Trophoblast cell (in vitro differentiated cells and primary cell): ENCODE data around the gene BICD2.

Experiments
- DNase-seq, 2 donors: peaks; one replicate each; pipeline ENCODE4 v3.0.0-alpha.2; 2016
- H2AFZ ChIP-seq: 2 replicates; pipeline ENCODE4 v1.6.1; 2013; ENCODE audit warnings: low read length, moderate library complexity, mild to moderate bottlenecking; ENCODE audit not compliant: insufficient read depth, poor library complexity
- H2AK5ac ChIP-seq: 2 replicates; pipeline ENCODE4 v1.6.1; 2013; ENCODE audit warnings: mild to moderate bottlenecking, low read length
- H2BK120ac ChIP-seq: 2 replicates; pipeline ENCODE4 v1.6.1; 2013; ENCODE audit warnings: low read length, mild to moderate bottlenecking, moderate library complexity; ENCODE audit not compliant: insufficient read depth, poor library complexity
- H2BK12ac ChIP-seq: 2 replicates; pipeline ENCODE4 v1.6.1; 2013; ENCODE audit warnings: mild to moderate bottlenecking, low read length, moderate library complexity
- H2BK5ac ChIP-seq: 2 replicates; pipeline ENCODE4 v1.6.1; 2013; ENCODE audit warnings: low read length, low read depth, moderate library complexity, mild to moderate bottlenecking; ENCODE audit not compliant: poor library complexity
- H3K14ac ChIP-seq: 2 replicates; pipeline ENCODE4 v1.6.1; 2013; ENCODE audit warnings: mild to moderate bottlenecking, low read length
- H3K18ac ChIP-seq: 2 replicates; pipeline ENCODE4 v1.6.1; 2013; ENCODE audit warnings: mild to moderate bottlenecking, low read length
- H3K23ac ChIP-seq: 2 replicates; pipeline ENCODE4 v1.6.1; 2013; ENCODE audit warnings: low read length
- H3K27ac ChIP-seq: 2 replicates; pipeline ENCODE4 v1.5.1; 2013; ENCODE audit warnings: low read depth, mild to moderate bottlenecking, inconsistent platforms, low read length, moderate library complexity
- H3K27me3 ChIP-seq: 2 replicates; pipeline ENCODE4 v1.6.1; 2013; ENCODE audit warnings: inconsistent platforms, mild to moderate bottlenecking, low read length, moderate library complexity; ENCODE audit not compliant: insufficient read depth
- H3K36me3 ChIP-seq, 2 experiments: 1 replicate in 1 of 2; 2 replicates in 1 of 2; pipeline ENCODE4 v1.6.1; 2013; ENCODE audit warnings: low read length in 2 of 2, mild to moderate bottlenecking in 2 of 2, moderate library complexity in 1 of 2; ENCODE audit not compliant: insufficient read depth in 2 of 2, control insufficient read depth in 1 of 2
- H3K4ac ChIP-seq: 2 replicates; pipeline ENCODE4 v1.6.1; 2013; ENCODE audit warnings: low read depth, mild to moderate bottlenecking, low read length, moderate library complexity
- H3K4me1 ChIP-seq, 2 experiments: 1 replicate in 1 of 2; 2 replicates in 1 of 2; pipeline ENCODE4 v1.6.1; 2013; ENCODE audit warnings: low read length in 2 of 2, mild to moderate bottlenecking in 2 of 2, moderate library complexity in 1 of 2; ENCODE audit not compliant: insufficient read depth in 2 of 2, control insufficient read depth in 1 of 2
- H3K4me2 ChIP-seq: 2 replicates; pipeline ENCODE4 v1.6.1; 2013; ENCODE audit warnings: inconsistent platforms, mild to moderate bottlenecking, low read length, moderate library complexity
- H3K4me3 ChIP-seq: 2 replicates; pipeline ENCODE4 v1.5.1; 2013; ENCODE audit warnings: mild to moderate bottlenecking, low read depth, low read length, inconsistent platforms
- H3K79me1 ChIP-seq: one replicate; pipeline ENCODE4 v1.6.1; 2013; ENCODE audit warnings: low read length
- H3K79me2 ChIP-seq: 2 replicates; pipeline ENCODE4 v1.6.1; 2013; ENCODE audit warnings: low read length, mild to moderate bottlenecking; ENCODE audit not compliant: control insufficient read depth, insufficient read depth, poor library complexity
- H3K9ac ChIP-seq: 2 replicates; pipeline ENCODE4 v1.6.1; 2013; ENCODE audit warnings: mild to moderate bottlenecking, low read length
- H3K9me3 ChIP-seq: 2 replicates; pipeline ENCODE4 v1.6.1; 2013; ENCODE audit warnings: low read depth, mild to moderate bottlenecking, control low read depth, inconsistent platforms, low read length; ENCODE audit not compliant: insufficient read depth
- H4K12ac ChIP-seq: 2 replicates; pipeline ENCODE4 v1.6.1; 2013; ENCODE audit warnings: low read depth, mild to moderate bottlenecking, low read length, moderate library complexity
- H4K8ac ChIP-seq: 2 replicates; pipeline ENCODE4 v1.6.1; 2013; ENCODE audit warnings: low read depth, mild to moderate bottlenecking, low read length, moderate library complexity
- H4K91ac ChIP-seq: one replicate; pipeline ENCODE4 v1.6.1; 2013; ENCODE audit warnings: low read depth, mild to moderate bottlenecking, low read length, moderate library complexity
- WGBS: extraction: QIAGEN DNeasy Blood & Tissue Kit; methylation state at CpG from one replicate; pipeline ENCODE4 v1.1.7; 2013; ENCODE audit warnings: missing lambda C conversion rate; ENCODE audit not compliant: insufficient read length, insufficient coverage; ENCODE audit errors: extremely low coverage; 5-methylcytosine and 5-hydroxymethylcytosine counted together

Gene BICD2

GRCh38 chr9:92661743-92662142 lies 102.9 kb downstream of the BICD2 start:
- H3K9ac ChIP-seq, result no peak overlapping the region
- no peak overlapping the region for H4K91ac ChIP-seq
- peaks cover 17 to 30% of the 10 kb centered on the region in 2 experiments for H3K36me3 ChIP-seq
- no peak overlapping the region for H2BK5ac ChIP-seq
- no peak overlapping the region for H2BK12ac ChIP-seq
- H3K14ac ChIP-seq, result no peak overlapping the region
- DNase-seq, result no peak
- H3K23ac ChIP-seq, result no peak overlapping the region
- H3K9me3 ChIP-seq, result no peaks in the 10 kb centered on the region
- H3K27me3 ChIP-seq, result no peaks in the 10 kb centered on the region
- H3K4me2 ChIP-seq, result no peak overlapping the region
- no peak overlapping the region for H3K27ac ChIP-seq
- no CpG with 5 or more reads among the region's 4 CpGs for WGBS
- H3K4ac ChIP-seq, result peak overlapping the region; percentile 64
- H4K8ac ChIP-seq, result no peak overlapping the region
- H2BK120ac ChIP-seq, result no peak overlapping the region
- no peak overlapping the region for H3K18ac ChIP-seq
- no peak overlapping the region for H3K4me3 ChIP-seq
- H2AFZ ChIP-seq, result no peak overlapping the region
- H2AK5ac ChIP-seq, result no peak overlapping the region
- H3K4me1 ChIP-seq, result peaks cover 9 to 10% of the 10 kb centered on the region in 2 experiments
- no peaks in the 10 kb centered on the region for H3K79me1 ChIP-seq
- no peak overlapping the region for H4K12ac ChIP-seq
- peaks cover 7% of the 10 kb centered on the region for H3K79me2 ChIP-seq
